ENCODE data around the gene LACTB.
"Not testable (repeated sequence)": the region's sequence is repeated elsewhere in the genome, so short reads cannot be mapped to it uniquely, and the experiment has no call there.

LACTB gene

DNA sequence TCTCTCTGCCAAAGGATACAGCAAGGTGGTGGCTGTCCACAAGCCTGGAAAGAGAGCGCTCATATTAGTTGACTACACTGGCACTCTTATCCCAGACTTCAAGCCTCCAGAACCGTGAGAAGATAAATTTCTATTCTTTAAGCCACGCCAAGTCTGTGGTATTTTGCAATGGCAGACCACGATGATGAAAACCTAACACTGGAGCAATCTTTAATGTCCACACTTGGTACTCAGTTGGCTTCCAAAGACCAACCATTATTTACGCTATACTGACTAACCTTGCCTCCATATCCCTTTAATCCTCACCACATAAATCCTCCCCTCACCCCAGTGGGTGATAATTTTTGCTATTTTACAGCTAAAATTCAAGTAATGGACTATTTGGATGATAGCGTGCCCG, 16.9 kb upstream of the LACTB start:
- Mint-ChIP-seq H3K36me3 (no peaks in the 10 kb centered on the region), H3K4me3 (no peak overlapping the region), H3K9me3 (no peaks in the 10 kb centered on the region), H3K4me1 (no peaks in the 10 kb centered on the region), H3K27ac (no peak overlapping the region), H3K27me3 (peaks cover 41% of the 10 kb centered on the region)
- ATAC-seq = no peak

GRCh38 chr15:63105354-63105753, 16.3 kb upstream of the LACTB start:
- H3K9me3 Mint-ChIP-seq, H3K27ac Mint-ChIP-seq, H3K4me3 Mint-ChIP-seq, H3K4me1 Mint-ChIP-seq, H3K36me3 Mint-ChIP-seq, ATAC-seq: not testable (repeated sequence)
- peaks cover 41% of the 10 kb centered on the region for H3K27me3 Mint-ChIP-seq

GRCh38 chr15:63107895-63108546, 13.6 kb upstream of the LACTB start:
- ATAC-seq = no peak
- H3K9me3 Mint-ChIP-seq = no peaks in the 10 kb centered on the region

GRCh38 chr15:63109498-63109897, 12.2 kb upstream of the LACTB start:
- ATAC-seq = no peak
- no peak overlapping the region for H3K4me3 Mint-ChIP-seq
- no peak overlapping the region for H3K27ac Mint-ChIP-seq
- H3K9me3 Mint-ChIP-seq = no peaks in the 10 kb centered on the region
- H3K27me3 Mint-ChIP-seq = peaks cover 30% of the 10 kb centered on the region
- H3K4me1 Mint-ChIP-seq = no peaks in the 10 kb centered on the region
- no peaks in the 10 kb centered on the region for H3K36me3 Mint-ChIP-seq

More at GRCh38 chr15:63107895-63108546, 13.6 kb upstream of the LACTB start:
- Mint-ChIP-seq H3K27ac (no peak overlapping the region), H3K4me1 (no peaks in the 10 kb centered on the region), H3K27me3 (peaks cover 38% of the 10 kb centered on the region), H3K4me3 (no peak overlapping the region), H3K36me3 (no peaks in the 10 kb centered on the region)

DNA sequence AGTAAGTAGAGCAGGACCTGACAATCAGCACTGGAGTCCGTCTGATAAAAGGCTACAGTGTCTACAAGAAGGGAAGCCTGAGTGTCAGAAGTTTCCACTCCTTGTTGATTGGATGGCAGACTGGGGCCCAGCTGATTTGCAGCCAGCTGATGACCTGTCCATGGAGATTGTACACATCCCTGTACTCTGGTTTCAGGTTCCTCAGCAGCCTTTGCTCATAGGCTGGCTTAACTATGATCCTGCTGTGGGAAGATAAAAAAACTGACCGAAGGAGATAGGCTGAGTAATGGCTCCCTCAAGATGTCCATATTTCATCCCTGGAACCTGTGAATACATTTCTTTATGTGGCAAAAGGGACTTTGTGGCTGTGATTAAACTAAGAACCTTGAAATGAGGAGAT, 11.7 kb upstream of the LACTB start:
- Mint-ChIP-seq H3K27me3 (peaks cover 30% of the 10 kb centered on the region), H3K4me3 (no peak overlapping the region), H3K27ac (no peak overlapping the region), H3K4me1 (no peaks in the 10 kb centered on the region), H3K36me3 (no peaks in the 10 kb centered on the region), H3K9me3 (no peaks in the 10 kb centered on the region)
- no peak for ATAC-seq

DNA sequence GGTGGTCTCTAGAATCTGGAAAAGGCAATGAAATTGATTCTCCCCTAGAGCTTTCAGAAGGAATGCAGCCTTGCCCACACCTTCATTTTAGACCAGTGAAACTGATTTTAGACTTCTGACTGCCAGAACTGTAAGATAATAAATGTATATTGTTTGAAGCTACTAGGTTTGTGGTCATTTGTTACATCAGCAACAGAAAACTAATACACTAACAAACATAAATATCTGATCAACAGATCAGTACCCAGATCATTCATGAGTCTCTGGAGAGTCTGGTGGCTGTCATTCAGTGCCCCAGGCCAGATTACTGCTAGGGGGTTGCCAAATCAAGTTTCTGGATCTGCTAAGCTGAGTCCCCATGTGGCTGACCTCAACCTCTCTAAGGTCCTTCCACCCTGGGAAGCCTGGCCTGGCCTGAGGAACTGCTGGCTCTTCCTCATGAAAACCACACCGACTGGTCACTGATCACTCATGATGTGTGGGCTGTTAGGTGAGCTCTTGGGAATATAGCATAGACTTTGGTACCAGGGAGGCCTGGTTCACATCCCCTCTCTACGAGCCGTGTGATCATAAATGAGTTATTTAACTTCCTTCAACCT, 11.1 kb upstream of the LACTB start:
- ATAC-seq = no peak
- Mint-ChIP-seq H3K27ac (no peak overlapping the region), H3K27me3 (peaks cover 30% of the 10 kb centered on the region), H3K4me1 (no peaks in the 10 kb centered on the region), H3K4me3 (no peak overlapping the region), H3K36me3 (no peaks in the 10 kb centered on the region), H3K9me3 (no peaks in the 10 kb centered on the region)

DNA sequence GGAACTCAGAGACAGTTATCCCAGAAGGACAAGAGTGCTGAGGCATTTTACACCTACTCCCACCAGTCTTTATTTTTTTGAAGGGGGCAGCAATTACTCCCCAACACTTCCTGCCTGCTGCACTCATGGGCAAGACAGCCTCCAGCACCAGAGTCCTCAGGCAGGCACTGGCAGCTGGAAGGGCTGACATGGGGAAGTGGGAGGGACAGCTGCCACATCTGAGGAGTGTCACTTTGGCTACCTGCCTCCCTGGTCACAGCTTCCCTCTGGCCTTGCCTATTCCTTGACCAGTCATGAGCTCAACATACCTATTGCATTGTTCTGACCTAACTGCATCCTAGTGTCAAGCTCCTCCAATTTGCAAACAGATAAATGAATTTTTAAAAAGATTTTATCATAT, 10.2 kb upstream of the LACTB start:
- Mint-ChIP-seq H3K27ac (no peak overlapping the region), H3K4me1 (no peaks in the 10 kb centered on the region), H3K4me3 (no peak overlapping the region), H3K9me3 (no peaks in the 10 kb centered on the region), H3K27me3 (peaks cover 20% of the 10 kb centered on the region), H3K36me3 (no peaks in the 10 kb centered on the region)
- no peak for ATAC-seq

DNA sequence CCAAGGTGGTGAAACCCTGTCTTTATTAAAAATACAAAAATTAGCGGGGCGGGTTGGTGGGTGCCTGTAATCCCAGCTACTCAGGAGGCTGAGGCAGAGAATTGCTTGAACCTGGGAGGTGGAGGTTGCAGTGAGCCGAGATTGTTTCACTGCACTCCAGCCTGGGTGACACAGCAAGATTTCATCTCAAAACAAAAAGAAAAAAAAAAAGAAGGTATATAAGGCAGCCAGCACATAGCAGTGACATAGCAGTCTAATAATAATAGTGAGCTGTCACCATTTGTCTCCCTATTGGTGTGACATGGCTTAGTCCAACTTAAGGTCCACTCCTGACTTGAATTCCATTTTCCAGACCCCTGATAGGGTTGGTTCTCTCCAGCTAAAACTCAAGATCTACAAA, 8.8 kb upstream of the LACTB start:
- Mint-ChIP-seq H3K9me3 (no peaks in the 10 kb centered on the region), H3K27me3 (peaks cover 12% of the 10 kb centered on the region), H3K4me1 (no peaks in the 10 kb centered on the region), H3K27ac (no peak overlapping the region), H3K36me3 (no peaks in the 10 kb centered on the region), H3K4me3 (no peak overlapping the region)
- no peak for ATAC-seq

- Mint-ChIP-seq H3K36me3 (no peaks in the 10 kb centered on the region), H3K27me3 (no peaks in the 10 kb centered on the region), H3K4me3 (no peak overlapping the region), H3K4me1 (no peaks in the 10 kb centered on the region), H3K9me3 (peaks cover 2% of the 10 kb centered on the region), H3K27ac (no peak overlapping the region)
- ATAC-seq = no peak
These were observed 7.2 kb upstream of the LACTB start for GRCh38 chr15:63114465-63114864.

DNA sequence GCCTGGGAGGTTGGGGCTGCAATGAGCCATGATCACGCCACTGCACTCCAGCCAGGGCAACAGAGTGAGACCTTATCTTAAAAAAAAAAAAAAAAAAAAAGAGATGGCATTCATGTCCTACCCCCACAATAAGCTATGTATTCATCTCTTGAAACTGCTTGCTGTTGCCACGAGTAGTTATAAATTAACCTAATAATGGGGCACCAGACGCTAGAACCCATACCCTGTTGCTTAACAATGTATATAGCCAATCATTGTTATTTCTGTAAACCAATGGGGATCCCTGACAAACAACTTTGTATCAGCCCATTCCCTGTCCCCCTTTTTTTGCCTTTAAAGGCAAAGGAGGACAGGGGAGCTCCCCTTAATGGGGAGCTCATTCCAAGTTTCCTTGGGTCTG, 2.8 kb upstream of the LACTB start:
- Mint-ChIP-seq H3K36me3 (peaks cover 6% of the 10 kb centered on the region), H3K9me3 (peaks cover 12% of the 10 kb centered on the region), H3K4me1 (peaks cover 16% of the 10 kb centered on the region), H3K4me3 (no peak overlapping the region), H3K27ac (no peak overlapping the region), H3K27me3 (no peaks in the 10 kb centered on the region)
- ATAC-seq = no peak

DNA sequence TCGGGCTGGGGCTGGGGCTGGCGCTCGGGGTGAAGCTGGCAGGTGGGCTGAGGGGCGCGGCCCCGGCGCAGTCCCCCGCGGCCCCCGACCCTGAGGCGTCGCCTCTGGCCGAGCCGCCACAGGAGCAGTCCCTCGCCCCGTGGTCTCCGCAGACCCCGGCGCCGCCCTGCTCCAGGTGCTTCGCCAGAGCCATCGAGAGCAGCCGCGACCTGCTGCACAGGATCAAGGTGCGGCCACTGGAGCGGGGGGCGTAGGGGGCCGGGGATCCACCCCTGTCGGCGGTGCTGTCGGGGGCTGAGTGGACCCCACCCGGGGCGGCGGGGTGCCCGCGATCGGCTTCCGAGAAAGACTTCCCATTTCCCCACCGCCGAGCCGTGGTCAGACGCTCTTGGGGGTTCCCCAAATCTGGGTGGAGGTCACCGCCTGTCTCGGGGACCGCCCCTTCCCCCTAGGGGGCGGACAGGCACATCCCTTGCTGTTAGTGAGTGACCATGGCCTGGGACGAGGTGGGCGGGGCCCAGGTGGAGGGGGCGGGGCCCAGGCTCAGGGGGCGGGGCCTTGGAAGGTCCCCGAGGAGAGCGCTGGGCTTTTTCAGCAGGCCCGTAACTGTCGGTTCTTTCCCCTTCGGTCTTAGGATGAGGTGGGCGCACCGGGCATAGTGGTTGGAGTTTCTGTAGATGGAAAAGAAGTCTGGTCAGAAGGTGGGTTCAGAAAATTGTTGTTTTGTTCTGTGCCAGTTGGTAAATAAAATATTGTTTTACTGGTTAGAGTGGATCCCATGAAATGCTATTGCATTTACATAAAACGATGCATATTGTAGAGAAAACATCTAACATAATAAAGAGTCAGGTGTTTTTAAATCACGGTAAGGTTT, 578 bp downstream of the LACTB start:
- ATAC-seq = peak; percentile 94
- Mint-ChIP-seq H3K4me1 (peaks cover 16% of the 10 kb centered on the region), H3K27me3 (no peaks in the 10 kb centered on the region), H3K9me3 (peaks cover 12% of the 10 kb centered on the region), H3K36me3 (peaks cover 16% of the 10 kb centered on the region), H3K27ac (peak overlapping the region; percentile 67), H3K4me3 (peak overlapping the region; percentile 83)

DNA sequence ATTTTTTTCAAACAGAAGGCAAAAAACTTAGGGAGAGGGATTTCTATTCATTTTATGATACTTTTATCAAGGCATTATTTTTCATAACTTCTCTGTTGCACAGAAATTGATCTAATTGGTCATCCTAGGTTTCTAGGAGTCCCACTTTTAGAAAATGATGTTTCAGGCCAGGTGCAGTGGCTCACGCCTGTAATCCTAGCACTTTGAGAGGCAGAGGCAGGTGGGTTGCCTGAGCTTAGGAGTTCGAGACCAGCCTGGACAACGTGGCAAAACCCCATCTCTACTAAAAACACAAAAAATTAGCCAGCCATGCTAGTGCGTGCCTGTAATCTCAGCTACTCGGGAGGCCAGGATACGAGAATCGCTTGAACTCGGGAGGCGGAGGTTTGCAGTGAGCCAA, 2.8 kb downstream of the LACTB start:
- Mint-ChIP-seq H3K4me3 (no peak overlapping the region), H3K9me3 (peaks cover 9% of the 10 kb centered on the region), H3K27me3 (no peaks in the 10 kb centered on the region)

DNA sequence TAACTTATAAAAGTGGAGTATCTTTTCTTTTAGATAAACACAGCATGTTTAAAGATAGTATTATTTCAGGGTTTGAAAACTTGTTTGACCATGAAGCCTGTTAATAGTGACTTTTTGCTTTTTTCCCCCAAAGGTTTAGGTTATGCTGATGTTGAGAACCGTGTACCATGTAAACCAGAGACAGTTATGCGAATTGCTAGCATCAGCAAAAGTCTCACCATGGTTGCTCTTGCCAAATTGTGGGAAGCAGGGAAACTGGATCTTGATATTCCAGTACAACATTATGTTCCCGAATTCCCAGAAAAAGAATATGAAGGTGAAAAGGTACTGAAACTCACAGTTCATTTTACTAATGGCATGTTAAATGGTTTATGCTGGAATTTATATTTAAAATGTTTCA, 5.1 kb downstream of the LACTB start:
- H3K4me3 Mint-ChIP-seq = no peak overlapping the region
- peaks cover 14% of the 10 kb centered on the region for H3K36me3 Mint-ChIP-seq
- H3K4me1 Mint-ChIP-seq = peaks cover 6% of the 10 kb centered on the region
- H3K27ac Mint-ChIP-seq = no peak overlapping the region
- H3K9me3 Mint-ChIP-seq = no peaks in the 10 kb centered on the region
- ATAC-seq = no peak
- no peaks in the 10 kb centered on the region for H3K27me3 Mint-ChIP-seq

More for the DNA sequence above, 2.8 kb downstream of the LACTB start:
- H3K36me3 Mint-ChIP-seq = peaks cover 20% of the 10 kb centered on the region
- ATAC-seq = no peak
- peaks cover 16% of the 10 kb centered on the region for H3K4me1 Mint-ChIP-seq
- H3K27ac Mint-ChIP-seq = no peak overlapping the region

DNA sequence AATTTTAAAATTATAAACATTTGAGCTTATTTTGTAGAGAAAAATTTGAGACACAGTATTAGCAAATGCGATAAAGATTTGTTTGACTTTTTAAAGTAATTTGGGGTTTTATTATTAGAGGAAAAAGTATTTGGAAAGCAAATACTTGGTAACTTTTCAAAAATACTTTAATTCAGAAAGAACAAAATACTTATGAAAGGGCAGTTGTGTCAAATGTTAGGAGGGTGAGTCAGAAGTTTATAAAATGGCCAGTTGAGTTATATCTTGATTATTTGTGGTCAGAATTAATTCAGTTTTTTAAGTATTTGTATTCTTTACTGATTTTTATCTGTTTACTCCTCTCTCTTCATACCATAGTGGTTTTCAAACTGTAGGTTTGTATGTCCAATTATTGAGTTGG, 12.1 kb downstream of the LACTB start:
- no peak for ATAC-seq
- no peaks in the 10 kb centered on the region for H3K27me3 Mint-ChIP-seq
- H3K27ac Mint-ChIP-seq = no peak overlapping the region
- H3K36me3 Mint-ChIP-seq = peaks cover 14% of the 10 kb centered on the region
- no peak overlapping the region for H3K4me3 Mint-ChIP-seq
- no peaks in the 10 kb centered on the region for H3K9me3 Mint-ChIP-seq
- H3K4me1 Mint-ChIP-seq = peaks cover 6% of the 10 kb centered on the region

DNA sequence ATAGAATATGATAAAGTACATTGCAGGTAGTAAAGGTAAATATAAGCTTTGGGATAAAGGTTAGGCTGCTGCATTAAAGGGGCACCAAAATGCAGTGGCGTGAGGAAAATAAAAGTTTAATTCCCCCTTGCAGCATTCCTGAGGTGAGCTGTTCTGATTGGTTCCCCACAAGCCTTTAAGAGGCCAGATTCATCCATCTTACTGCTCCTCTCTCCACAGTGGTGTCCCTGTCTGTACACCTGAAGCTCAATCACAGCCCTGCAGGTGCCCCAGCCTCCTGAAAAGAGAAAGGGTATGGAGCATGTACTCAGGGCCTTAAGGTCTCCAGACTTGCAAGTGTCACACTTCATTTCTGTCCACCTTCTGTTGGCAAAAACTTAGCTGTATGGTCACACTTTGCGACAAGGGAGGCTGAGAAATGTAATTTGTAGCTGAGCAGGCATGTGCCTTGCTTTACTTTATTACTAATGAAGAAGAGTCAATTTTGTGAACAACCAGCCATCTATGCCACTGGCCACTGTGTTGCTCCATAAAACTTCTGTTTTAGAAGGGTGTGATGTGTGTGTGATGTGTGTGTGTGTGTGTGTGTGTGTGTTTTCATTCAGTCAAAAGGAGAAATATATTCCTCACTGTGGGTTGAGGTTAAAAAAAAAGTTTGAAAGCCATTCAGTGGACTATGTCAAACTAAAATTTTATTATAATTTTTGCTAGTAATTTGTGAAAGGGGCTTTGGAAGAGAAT, 12.8 kb downstream of the LACTB start:
- Mint-ChIP-seq H3K4me1 (peaks cover 6% of the 10 kb centered on the region), H3K9me3 (no peaks in the 10 kb centered on the region), H3K27ac (no peak overlapping the region), H3K36me3 (peaks cover 14% of the 10 kb centered on the region), H3K4me3 (no peak overlapping the region), H3K27me3 (no peaks in the 10 kb centered on the region)
- ATAC-seq = no peak
